Gastrocnemius medialis (tissue), 4 donors: ENCODE data around the gene MAP3K15.

Source experiments
- CTCF ChIP-seq, 5 experiments: fragments of 450-650 bp in 3 of 5; fragments of 200-600 bp in 2 of 5; sonication (generic) in 2 of 5; IDR thresholded peaks in 4 of 5; conservative IDR thresholded peaks in 1 of 5; 1 replicate in 4 of 5; 2 replicates in 1 of 5; pipeline ENCODE4 v1.5.1; 2016 to 2019; ENCODE audit warnings: antibody characterized with exemption in 5 of 5, mild to moderate bottlenecking in 3 of 5, moderate library complexity in 3 of 5
- POLR2A ChIP-seq, 2 donors: fragments of 450-650 bp; IDR thresholded peaks; one replicate each; pipeline ENCODE4 v1.6.1; 2017; ENCODE audit warnings: antibody characterized with exemption in 2 of 2, mild to moderate bottlenecking in 2 of 2, moderate library complexity in 2 of 2

DNA sequence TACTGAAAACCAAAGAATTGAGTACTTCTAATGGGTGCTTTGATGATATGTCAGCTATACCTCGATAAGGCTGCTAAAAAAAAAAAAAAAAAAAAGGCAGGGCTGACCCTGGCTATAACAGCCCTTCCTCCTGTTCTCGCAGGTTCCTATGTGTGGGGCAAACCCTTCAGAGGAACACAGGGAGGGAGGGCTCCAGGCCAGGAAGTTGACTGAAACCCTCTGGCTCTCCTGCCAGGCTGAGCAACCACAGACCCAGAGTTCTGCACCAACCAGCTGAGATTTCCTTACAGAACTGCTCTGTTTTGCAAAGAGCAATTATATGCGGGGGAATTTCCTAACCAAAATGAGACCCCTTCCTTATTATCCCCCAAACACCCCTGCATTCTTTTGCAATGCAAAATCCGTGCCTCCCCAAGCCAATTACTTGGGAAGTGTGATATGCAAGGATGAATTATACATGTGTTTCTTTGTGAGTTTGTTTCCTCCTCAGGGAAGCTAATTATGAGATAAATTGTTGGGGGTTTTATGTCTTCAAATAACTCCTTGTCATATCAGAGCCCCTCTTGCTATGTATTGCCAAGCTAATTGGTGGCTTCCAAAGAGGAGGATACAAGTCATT lies 126.0 kb downstream of the MAP3K15 start:
- no peak for TF ChIP-seq POLR2A (IDR thresholded peaks at IDR 0.05)
- TF ChIP-seq CTCF (IDR thresholded peaks at IDR 0.05 in 4 of 5, conservative IDR thresholded peaks at IDR 0.05 in 1 of 5): no peak
